ENCODE data around the gene FBXW7. TPM values are rescaled to one million over a fixed set of nuclear protein-coding genes. Genes with fewer than 3 reads are reported as not detected.

Gene FBXW7
- total and polyA plus RNA-seq, 2 of the 8 experiments (the other 6 are each of a cell fraction or from before 2014, with no cell fraction given), result 6.0 to 26.7 TPM

GRCh38 chr4:152460488-152460887 is 75.4 kb downstream of the FBXW7 start:
- no peak overlapping the region for H2AK5ac ChIP-seq (ENCODE audit: low read depth, low read length)
- DNase-seq (ENCODE audit: low read depth in 1 of 2, low spot score in 2 of 2) (no peak), FAIRE-seq (no peak)
- H3K56ac ChIP-seq (replicated peaks; ENCODE audit: insufficient read length, low read depth, low read length), result no peak overlapping the region
- H3K79me1 ChIP-seq (ENCODE audit: low read depth, low read length), result no peaks in the 10 kb centered on the region
- H3K18ac ChIP-seq (ENCODE audit: extremely low read depth, low read length), result no peak overlapping the region
- no peak overlapping the region for H2BK15ac ChIP-seq (ENCODE audit: low read length)
- ChIA-PET CTCF (ENCODE audit: partially characterized antibody) (interaction anchor here (0.6 to 1.6 kb wide), 8 partner anchors 10 to 278 kb away, joined by 3 to 4 read pairs (median 4); no protein-coding TSS in a partner anchor), POLR2A (ENCODE audit: partially characterized antibody) (no interaction called here)
- no peak overlapping the region for H3K27ac ChIP-seq (ENCODE audit: low read depth, low read length)
- peaks cover 0 to 5% (median 0%) of the 10 kb centered on the region in 4 experiments; a peak in 1 of 7 replicates for H3K4me1 ChIP-seq (replicated peaks in 1 of 4; ENCODE audit: control insufficient read depth in 3 of 4, insufficient read depth in 4 of 4, low read length in 3 of 4)
- H3K4ac ChIP-seq (replicated peaks; ENCODE audit: insufficient read length, low read depth, low read length), result no peak overlapping the region
- no peak overlapping the region for H3K4me3 ChIP-seq (ENCODE audit: extremely low read depth in 1 of 4, insufficient read depth in 2 of 4, low read depth in 3 of 4, low read length in 4 of 4)
- no peak overlapping the region for H3K4me2 ChIP-seq (ENCODE audit: insufficient read depth in 1 of 2, low read depth in 2 of 2, low read length in 2 of 2)
- 83% methylated on average over 1 of the region's 1 CpG; no CpG with 5 or more reads in 1 of the 2 experiments for WGBS, 2 experiments (ENCODE audit: extremely low coverage in 1 of 2, insufficient coverage in 1 of 2, insufficient read length in 1 of 2, insufficient replicate concordance in 2 of 2, low coverage in 1 of 2, low lambda C conversion rate in 2 of 2, missing lambda C conversion rate in 1 of 2)
- no peak overlapping the region for H2AFZ ChIP-seq (ENCODE audit: low read length)
- no peak overlapping the region for H2BK20ac ChIP-seq (ENCODE audit: low read length)
- H4K20me1 ChIP-seq (replicated peaks in 1 of 2; ENCODE audit: control insufficient read depth in 1 of 2, insufficient read depth in 2 of 2, low read length in 2 of 2), result no peaks in the 10 kb centered on the region
- H4K91ac ChIP-seq (replicated peaks; ENCODE audit: insufficient read length, low read length), result no peak overlapping the region
- no peaks in the 10 kb centered on the region for H3K27me3 ChIP-seq (replicated peaks in 1 of 4; ENCODE audit: control insufficient read depth in 3 of 4, extremely low read depth in 1 of 4, insufficient read depth in 3 of 4, low read length in 3 of 4)
- no peak overlapping the region for H2BK120ac ChIP-seq (replicated peaks; ENCODE audit: low read depth, low read length)
- no peak overlapping the region for H3K9ac ChIP-seq (replicated peaks in 1 of 4; ENCODE audit: extremely low read depth in 1 of 4, low read depth in 3 of 4, low read length in 3 of 4)
- H2BK12ac ChIP-seq (ENCODE audit: low read depth, low read length), result no peak overlapping the region
- H3K23me2 ChIP-seq (ENCODE audit: low read depth, low read length), result no peaks in the 10 kb centered on the region
- no peak overlapping the region for H3K14ac ChIP-seq (ENCODE audit: insufficient read length)
- no peaks in the 10 kb centered on the region for H3K36me3 ChIP-seq (ENCODE audit: control insufficient read depth in 2 of 4, insufficient read depth in 4 of 4, low read length in 3 of 4)
- H3K79me2 ChIP-seq (ENCODE audit: control insufficient read depth in 1 of 2, insufficient read depth in 2 of 2, low read length in 2 of 2), result peaks cover 0 to 62% of the 10 kb centered on the region in 2 experiments; a peak in 3 of 4 replicates
- no peak overlapping the region for H4K8ac ChIP-seq (ENCODE audit: extremely low read depth, insufficient read depth, low read length)
- no peak overlapping the region for H3K23ac ChIP-seq (ENCODE audit: insufficient read length)
- H4K5ac ChIP-seq (ENCODE audit: insufficient read length, low read depth, low read length), result no peak overlapping the region
- H3K9me3 ChIP-seq (ENCODE audit: insufficient read depth in 2 of 2, low read depth in 1 of 2, low read length in 1 of 2), result no peaks in the 10 kb centered on the region
- no peak overlapping the region for H2BK5ac ChIP-seq (ENCODE audit: low read depth, low read length)
- TF ChIP-seq PHF8 (conservative IDR thresholded peaks at IDR 0.05; ENCODE audit: low read depth, low read length), result no peak
- TF ChIP-seq ASH2L (IDR thresholded peaks at IDR 0.05; ENCODE audit: low read length), result no peak
- no peak for TF ChIP-seq RNF2 (IDR thresholded peaks at IDR 0.05; ENCODE audit: borderline replicate concordance, low read depth, low read length, missing control alignments, poor library complexity, severe bottlenecking)
- no peak for TF ChIP-seq POU5F1 (IDR thresholded peaks at IDR 0.05; ENCODE audit: low read depth, low read length)
- no peak for TF ChIP-seq TEAD4 (IDR thresholded peaks at IDR 0.05; ENCODE audit: low read depth, low read length)
- TF ChIP-seq RAD21 (IDR thresholded peaks at IDR 0.05 in 1 of 2, conservative IDR thresholded peaks at IDR 0.05 in 1 of 2; ENCODE audit: low read depth in 2 of 2, low read length in 2 of 2), result peak; percentile 10 to 18; a peak in 2 of 4 replicates
- no peak for TF ChIP-seq KDM1A (IDR thresholded peaks at IDR 0.05; ENCODE audit: borderline replicate concordance, low read length)
- TF ChIP-seq TBP (IDR thresholded peaks at IDR 0.05; ENCODE audit: low read depth, low read length), result no peak
- TF ChIP-seq NRF1 (IDR thresholded peaks at IDR 0.05; ENCODE audit: low read depth, low read length), result no peak
- TF ChIP-seq SP2 (IDR thresholded peaks at IDR 0.05; ENCODE audit: low read length), result no peak
- peak; percentile 79 for TF ChIP-seq CEBPB (IDR thresholded peaks at IDR 0.05; ENCODE audit: low read depth, low read length)
- TF ChIP-seq BACH1 (IDR thresholded peaks at IDR 0.05; ENCODE audit: low read length), result no peak
